Measurements from ENCODE around the gene SRGAP1.
"Not testable (repeated sequence)": the region's sequence is repeated elsewhere in the genome, so short reads cannot be mapped to it uniquely, and the experiment has no call there.

The SRGAP1 gene

DNA sequence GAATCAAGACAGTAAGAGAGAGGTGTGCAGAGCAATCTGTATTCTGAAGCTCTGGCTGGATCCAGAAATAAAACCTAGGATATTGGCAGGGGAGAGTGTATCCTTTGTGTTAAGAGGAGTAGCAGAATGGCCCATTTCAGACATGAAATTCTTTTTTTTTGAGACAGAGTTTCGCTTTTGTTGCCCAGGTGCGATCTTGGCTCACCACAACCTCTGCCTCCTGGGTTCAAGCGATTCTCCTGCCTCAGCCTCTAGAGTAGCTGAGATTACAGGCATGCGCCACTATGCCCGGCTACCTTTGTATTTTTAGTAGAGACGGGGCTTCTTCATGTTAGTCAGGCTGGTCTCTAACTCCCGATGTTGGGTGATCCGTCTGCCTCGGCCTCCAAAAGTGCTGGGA is 6.1 kb upstream of the SRGAP1 start:
- no peak for DNase-seq (ENCODE audit: low spot score)

DNA sequence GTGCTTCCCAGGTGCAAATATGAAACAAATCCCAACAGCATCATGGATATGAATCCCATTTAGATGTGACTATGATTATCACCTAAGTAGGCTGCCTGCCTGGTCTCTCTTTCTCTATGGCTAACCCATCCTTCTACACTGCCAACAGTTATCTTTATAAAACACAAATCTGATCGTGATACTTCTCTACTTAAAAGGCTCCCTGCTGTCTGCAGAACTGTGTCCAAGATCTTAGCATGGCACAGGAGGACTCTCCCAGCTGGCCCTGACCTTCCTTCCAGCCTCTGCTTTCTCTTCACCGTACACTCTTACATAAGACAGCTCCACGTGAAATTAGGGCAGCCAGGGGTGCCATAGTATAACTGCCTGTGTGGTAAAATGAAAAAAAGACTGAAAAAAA is 3.5 kb upstream of the SRGAP1 start:
- DNase-seq (ENCODE audit: low spot score): no peak

- DNase-seq (ENCODE audit: low spot score): no peak
Observed at GRCh38 chr12:63841571-63841970, 2.9 kb upstream of the SRGAP1 start.

DNA sequence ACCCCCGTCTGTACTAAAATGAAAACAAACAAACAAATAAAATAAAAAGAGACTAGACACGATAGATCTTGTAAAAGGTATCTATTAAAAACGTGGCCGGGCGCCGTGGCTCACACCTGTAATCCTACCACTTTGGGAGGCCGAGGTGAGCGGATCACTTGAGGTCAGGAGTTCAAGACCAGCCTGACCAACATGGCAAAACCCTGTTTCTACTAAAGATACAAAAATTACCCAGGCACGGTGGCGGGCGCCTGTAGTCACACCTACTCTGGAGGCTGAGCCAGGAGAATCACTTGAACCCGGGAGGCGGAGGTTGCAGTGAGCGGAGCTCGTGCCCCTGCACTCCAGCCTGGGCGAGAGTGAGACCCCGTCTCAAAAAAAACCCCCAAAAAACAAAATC is 1.8 kb upstream of the SRGAP1 start:
- DNase-seq (ENCODE audit: low spot score): not testable (repeated sequence)

DNA sequence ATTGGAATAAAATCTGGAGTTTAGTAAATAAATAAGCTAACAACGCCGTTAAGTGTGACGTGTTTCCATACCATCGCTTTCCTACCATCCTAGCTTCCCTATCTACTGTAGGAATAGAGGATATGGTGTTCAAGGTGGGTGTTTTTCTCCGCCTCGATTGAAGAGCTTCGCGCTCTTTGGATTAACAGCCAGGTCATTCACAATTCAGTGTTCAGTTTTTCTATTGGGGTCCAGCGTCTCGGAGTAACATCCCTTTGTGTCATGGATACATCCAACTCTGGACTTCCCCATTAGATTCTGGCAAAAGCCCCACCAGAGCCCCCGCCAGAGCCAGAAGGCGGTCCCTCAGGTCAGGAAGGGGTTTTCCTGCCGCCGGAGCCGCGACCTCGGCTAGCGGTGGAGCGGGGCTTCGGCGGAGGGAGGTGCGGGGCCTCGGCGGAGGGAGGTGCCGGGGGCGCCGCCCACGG is 1.2 kb upstream of the SRGAP1 start:
- DNase-seq (ENCODE audit: low spot score): peak; percentile 17

DNA sequence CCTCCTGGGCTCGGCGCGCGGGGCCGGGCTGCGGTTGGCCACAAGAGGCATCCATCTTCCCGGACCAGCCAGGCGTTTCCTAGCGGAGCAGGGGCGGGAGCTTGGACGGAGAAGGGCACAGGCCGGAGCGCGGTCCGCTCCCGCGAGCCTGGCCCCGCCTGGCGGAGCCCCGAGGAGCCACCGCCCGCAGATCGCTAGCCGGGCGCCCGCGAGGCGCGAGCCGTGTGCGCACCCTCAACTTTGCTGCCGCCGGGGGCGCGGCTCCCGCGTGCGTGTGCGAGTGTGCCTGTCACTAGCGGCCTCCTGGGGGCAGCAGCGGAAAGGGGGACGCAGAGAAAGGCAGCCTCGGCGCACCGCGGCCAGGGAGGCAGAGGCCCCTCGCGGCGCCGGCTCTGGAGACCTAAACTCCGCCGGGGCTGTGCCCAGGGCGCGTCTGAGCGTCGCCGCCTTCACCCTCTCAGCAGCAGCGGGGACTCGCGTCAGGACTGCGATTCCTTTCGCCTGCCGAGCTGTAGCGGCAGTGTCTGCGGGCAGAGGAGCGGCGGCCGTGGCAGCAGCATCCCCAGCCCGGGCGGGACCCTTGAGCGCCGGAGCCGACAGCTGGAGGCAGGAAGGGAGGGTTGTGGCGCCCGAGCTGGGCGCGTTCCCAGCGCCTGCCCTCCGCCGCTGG is 644 bp upstream of the SRGAP1 start:
- DNase-seq (ENCODE audit: low spot score): peak; percentile 92

- DNase-seq (ENCODE audit: low spot score): peak; percentile 46
Observed at GRCh38 chr12:63845726-63846125, 1.2 kb downstream of the SRGAP1 start.

DNA sequence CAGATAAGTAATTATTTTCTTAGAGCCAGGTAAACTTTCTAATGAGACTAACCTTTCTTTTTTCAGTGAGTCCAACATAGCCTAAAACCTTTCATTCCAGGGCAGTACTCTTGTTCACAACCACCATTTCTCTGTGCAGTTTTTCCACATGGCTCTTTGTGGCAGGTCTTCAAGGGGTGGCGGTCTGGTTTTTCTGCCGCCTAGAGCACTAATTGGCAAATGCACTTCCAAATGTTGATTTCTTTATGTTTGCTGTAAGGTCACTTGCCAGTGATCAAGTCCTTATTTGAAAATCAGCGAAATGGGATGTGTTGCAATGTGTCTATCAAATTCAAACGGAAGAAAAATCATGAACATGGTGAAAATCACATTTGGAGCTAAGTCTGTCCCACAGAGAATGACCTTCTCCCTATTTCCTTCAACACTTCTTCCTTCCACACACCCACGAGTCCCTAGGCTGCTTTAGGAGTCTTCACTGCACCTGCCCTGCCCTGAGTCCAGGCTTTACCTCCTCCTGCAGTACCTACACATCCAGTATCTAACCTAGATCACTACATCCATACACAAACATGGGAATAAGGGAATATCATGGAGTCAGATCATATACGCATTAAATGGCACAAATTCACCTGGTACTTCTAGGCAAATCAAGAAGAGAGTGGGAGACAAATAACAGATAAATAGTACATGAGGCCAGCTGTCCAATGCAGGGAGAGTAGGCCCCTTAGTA is 1.9 kb downstream of the SRGAP1 start:
- DNase-seq (ENCODE audit: low spot score): no peak

GRCh38 chr12:63848450-63848849 is 4.0 kb downstream of the SRGAP1 start:
- DNase-seq (ENCODE audit: low spot score): no peak

DNA sequence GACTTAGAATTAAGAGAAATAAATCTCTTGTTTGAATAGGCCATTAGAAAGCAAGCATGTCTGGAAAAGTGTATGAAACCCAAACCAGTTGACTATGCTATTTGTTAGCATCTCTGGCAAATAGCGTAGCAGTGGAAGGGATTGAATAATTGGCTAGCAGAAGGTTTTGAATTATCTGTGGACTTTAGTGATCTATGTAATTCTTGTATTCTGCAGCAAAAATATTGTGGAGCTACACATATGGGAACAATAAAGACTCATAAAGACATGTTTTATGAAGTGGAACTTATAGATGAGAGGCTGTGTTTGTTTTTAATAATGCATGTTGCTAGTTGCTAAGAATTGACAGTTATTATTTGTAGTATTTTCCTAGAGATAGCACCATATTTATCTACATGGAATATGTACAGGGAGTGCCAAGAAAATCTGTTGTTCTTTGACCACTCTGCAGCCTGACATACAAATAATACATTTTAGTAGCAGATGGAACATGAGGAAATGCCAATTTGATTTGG is 4.7 kb downstream of the SRGAP1 start:
- DNase-seq (ENCODE audit: low spot score): no peak

DNA sequence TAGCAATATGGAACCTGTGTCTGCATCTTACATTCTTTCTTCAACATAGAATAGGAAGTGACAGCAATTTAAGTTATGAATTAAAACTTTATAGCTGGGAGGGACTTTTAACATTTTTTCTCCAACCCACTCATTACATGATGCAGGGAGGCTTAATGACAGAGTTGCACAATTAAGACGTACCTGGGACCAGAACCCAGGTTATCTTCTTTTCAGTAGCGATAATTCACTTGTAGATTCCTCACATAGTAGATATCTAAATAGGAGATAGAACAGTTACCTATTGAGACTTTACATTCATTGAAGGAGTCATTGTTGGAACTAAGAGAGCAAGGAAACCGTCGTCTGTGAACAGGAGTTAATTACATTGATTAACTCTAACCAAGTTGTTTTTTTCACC is 5.1 kb downstream of the SRGAP1 start:
- no peak for DNase-seq (ENCODE audit: low spot score)

DNA sequence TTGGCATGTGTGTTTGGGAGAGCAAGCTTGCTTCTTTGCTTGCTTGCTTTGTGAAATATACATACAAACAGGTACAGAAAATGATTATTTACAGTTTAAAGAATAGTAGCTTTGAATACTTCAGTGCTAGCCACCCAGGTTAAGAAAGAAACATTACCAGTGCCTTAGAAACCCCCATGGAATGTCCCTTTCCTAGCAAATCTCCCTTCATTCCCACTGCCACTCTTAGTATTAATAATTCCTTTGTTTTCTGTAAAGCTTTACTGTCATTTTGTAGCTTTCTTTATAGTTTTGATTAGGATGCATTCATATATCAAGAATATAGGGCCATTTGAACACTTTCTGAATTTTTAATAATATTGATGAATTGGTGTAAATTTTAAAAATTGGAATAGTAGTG is 9.5 kb downstream of the SRGAP1 start:
- DNase-seq (ENCODE audit: low spot score): no peak

- no peak for DNase-seq (ENCODE audit: low spot score)
Observed at GRCh38 chr12:63855299-63855698, 10.8 kb downstream of the SRGAP1 start.

DNA sequence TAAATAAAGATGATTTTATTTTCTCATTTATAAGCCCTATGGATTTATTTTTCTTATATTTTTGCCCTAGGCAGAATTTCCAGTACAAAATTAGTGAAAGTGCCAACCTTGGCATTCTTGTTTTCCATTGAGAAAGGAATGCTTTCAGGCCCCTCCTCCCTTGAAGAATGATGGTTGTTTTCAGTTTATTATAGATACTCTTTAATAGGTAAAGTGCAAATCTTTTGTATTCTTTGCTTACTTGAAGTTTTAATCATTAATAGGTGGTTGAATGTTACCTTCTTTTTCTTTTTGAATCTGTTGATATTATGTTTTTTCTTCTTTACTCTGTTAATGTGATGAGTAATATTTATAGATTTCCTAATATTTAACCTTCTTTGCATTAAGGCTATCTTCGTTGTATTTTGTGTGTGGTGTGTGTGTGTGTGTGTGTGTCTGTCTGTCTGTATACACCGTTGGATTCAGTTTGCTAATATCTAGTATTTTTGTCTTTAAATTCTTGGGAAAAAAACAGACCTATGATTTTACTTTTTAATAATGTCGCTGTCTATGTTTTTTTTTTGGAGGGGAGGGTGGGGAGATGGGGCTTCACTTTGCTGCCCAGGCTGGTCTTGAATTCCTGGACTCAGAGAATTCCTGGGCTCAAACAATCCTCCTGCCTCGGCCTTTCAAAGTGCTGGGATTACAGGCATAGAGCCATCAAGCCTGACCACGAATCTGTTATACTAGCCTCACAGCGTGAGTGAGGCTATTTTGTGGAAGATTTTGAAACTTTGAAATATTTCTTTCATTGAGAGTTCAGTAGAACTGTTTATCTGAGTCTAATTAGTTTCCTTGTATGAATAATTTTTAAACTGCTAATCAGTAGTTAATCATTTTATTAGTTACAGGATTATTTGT is 13.5 kb downstream of the SRGAP1 start:
- no peak for DNase-seq (ENCODE audit: low spot score)

DNA sequence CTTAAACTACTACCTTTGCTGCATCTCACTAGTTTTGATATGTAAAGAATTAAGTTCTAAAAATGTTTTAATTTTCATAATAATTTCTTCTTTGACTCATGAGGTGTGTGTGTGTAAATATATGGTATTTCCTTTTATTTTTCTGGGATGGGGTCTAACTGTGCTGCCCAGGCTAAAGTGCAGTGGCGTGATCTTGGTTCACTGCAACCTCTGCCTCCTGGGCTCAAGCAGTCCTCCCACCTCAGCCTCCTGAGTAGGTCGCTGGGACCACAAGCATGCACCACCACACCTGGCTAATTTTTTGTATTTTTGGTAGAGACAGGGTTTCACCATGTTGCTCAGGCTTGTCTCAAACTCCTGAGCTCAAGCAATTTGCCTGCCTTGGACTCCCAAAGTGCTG is 15.4 kb downstream of the SRGAP1 start:
- not testable (repeated sequence) for DNase-seq (ENCODE audit: low spot score)

DNA sequence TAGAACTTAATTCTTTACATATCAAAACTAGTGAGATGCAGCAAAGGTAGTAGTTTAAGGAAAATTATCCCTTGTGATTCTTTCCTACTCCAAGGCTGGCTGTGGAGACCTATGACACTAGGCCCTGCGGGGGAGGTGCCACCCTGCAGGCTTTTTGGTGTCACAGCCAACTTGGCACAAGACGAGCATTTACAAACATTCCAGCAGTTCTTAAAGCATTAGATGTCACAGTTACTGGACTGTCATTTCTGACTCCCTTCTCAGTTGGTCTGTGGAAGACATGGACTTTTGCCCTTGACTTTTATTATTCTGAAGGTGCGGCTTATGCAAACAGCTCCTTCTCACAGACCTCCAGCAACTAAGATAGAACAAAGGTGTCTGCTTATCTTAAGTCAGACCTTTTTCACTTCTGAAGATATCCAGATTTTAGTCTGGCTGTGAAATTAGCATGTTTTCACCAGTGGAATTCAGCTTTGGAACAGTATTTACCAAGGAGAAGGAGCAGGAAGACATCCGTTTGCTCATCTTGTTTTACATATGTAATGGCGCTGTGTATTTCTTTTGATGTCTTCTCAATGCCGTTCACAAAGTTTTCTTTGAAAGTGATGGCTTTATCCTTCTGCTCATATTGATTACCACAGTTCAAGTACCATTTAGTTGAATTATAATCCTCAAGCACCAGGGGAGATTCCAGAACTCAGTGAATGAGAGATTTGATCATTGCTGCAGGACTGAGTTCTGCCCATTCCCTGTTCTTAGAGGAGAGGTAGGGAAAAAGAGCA is 17.9 kb downstream of the SRGAP1 start:
- no peak for DNase-seq (ENCODE audit: low spot score)

- no peak for DNase-seq (ENCODE audit: low spot score)
Observed at GRCh38 chr12:63862969-63863230, 18.4 kb downstream of the SRGAP1 start.

- DNase-seq (ENCODE audit: low spot score): no peak
Observed at GRCh38 chr12:63863658-63864453, 19.4 kb downstream of the SRGAP1 start.

GRCh38 chr12:63864454-63864706 is 19.9 kb downstream of the SRGAP1 start:
- DNase-seq (ENCODE audit: low spot score): no peak

DNA sequence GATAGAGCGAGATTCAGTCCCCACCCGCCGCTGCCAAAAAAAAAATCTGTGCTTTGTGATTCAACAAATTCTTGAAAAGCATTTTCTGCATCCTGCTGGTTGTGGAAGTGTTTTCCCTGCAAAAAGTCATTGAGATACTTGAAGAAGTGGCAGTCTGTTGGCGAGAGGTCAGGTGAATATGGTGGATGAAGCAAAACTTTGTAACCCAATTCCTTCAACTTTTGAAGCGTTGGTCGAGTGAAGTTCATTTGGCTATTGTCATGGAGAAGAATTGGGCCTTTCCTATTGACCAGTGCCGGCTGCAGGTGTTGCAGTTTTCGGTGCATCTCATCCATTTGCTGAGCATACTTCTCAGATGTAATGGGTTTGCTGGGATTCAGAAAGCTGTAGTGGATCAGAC is 20.9 kb downstream of the SRGAP1 start:
- no peak for DNase-seq (ENCODE audit: low spot score)

- no peak for DNase-seq (ENCODE audit: low spot score)
Observed at GRCh38 chr12:63867053-63867452, 22.6 kb downstream of the SRGAP1 start.
